ENCODE results near the gene TNFSF8. TPM values are rescaled to one million over a fixed set of nuclear protein-coding genes. Genes with fewer than 3 reads are reported as not detected.

Gene TNFSF8
- total RNA-seq, 4 donors from 2014 or later = 0.29 to 0.76 TPM; not detected in 2

- DNase-seq = no peak
- Histone ChIP-seq H3K27me3 (no peaks in the 10 kb centered on the region), H3K4me3 (no peak overlapping the region), H3K27ac (no peak overlapping the region), H3K9me3 (no peaks in the 10 kb centered on the region), H3K4me1 (no peaks in the 10 kb centered on the region), H3K36me3 (no peaks in the 10 kb centered on the region)
- no peak for TF ChIP-seq POLR2A (IDR thresholded peaks at IDR 0.05)
- TF ChIP-seq CTCF (IDR thresholded peaks at IDR 0.05 in 4 of 5, conservative IDR thresholded peaks at IDR 0.05 in 1 of 5) = no peak
- in situ Hi-C loops (cut with MboI; ENCODE audit: low sequenced_read_pairs in 4 of 4) = loop anchor here in 3 of 4 donors (10.0 to 25.0 kb wide), 4 partner anchors 112 to 609 kb away; no protein-coding TSS in a partner anchor
- no peak for ATAC-seq
- intact Hi-C loops (cut with DNase I; ENCODE audit: low total_unique reads) = no loop called here
Observed at GRCh38 chr9:114902786-114903524, 27.4 kb downstream of the TNFSF8 start.

GRCh38 chr9:114900942-114901802 lies 29.2 kb downstream of the TNFSF8 start:
- Histone ChIP-seq H3K4me1 (no peaks in the 10 kb centered on the region), H3K9me3 (no peaks in the 10 kb centered on the region), H3K27ac (no peak overlapping the region), H3K36me3 (no peaks in the 10 kb centered on the region), H3K27me3 (no peaks in the 10 kb centered on the region), H3K4me3 (no peak overlapping the region)
- no peak for TF ChIP-seq POLR2A (IDR thresholded peaks at IDR 0.05)
- TF ChIP-seq CTCF (IDR thresholded peaks at IDR 0.05 in 4 of 5, conservative IDR thresholded peaks at IDR 0.05 in 1 of 5) = no peak
- intact Hi-C loops (cut with DNase I; ENCODE audit: low total_unique reads) (no loop called here), in situ Hi-C loops (cut with MboI; ENCODE audit: low sequenced_read_pairs in 4 of 4) (loop anchor here in 3 of 4 donors (10.0 to 25.0 kb wide), 4 partner anchors 114 to 611 kb away; no protein-coding TSS in a partner anchor)
- ATAC-seq = no peak
- DNase-seq = no peak

- Histone ChIP-seq H3K4me3 (no peak overlapping the region), H3K9me3 (no peaks in the 10 kb centered on the region), H3K27me3 (no peaks in the 10 kb centered on the region), H3K4me1 (no peaks in the 10 kb centered on the region), H3K36me3 (no peaks in the 10 kb centered on the region), H3K27ac (no peak overlapping the region)
- intact Hi-C loops (cut with DNase I; ENCODE audit: low total_unique reads) = no loop called here
- TF ChIP-seq CTCF (IDR thresholded peaks at IDR 0.05 in 4 of 5, conservative IDR thresholded peaks at IDR 0.05 in 1 of 5) = no peak
- TF ChIP-seq POLR2A (IDR thresholded peaks at IDR 0.05) = no peak
- DNase-seq (no peak), ATAC-seq (no peak)
- in situ Hi-C loops (cut with MboI; ENCODE audit: low sequenced_read_pairs in 4 of 4) = loop anchor here in 3 of 4 donors (10.0 to 25.0 kb wide), 4 partner anchors 115 to 612 kb away; no protein-coding TSS in a partner anchor
Observed at GRCh38 chr9:114899995-114900394, 30.4 kb downstream of the TNFSF8 start.

GRCh38 chr9:114899461-114899860 lies 30.9 kb downstream of the TNFSF8 start:
- Histone ChIP-seq H3K9me3 (no peaks in the 10 kb centered on the region), H3K36me3 (no peaks in the 10 kb centered on the region), H3K4me3 (no peak overlapping the region), H3K27me3 (no peaks in the 10 kb centered on the region), H3K4me1 (no peaks in the 10 kb centered on the region), H3K27ac (no peak overlapping the region)
- no peak for ATAC-seq
- in situ Hi-C loops (cut with MboI; ENCODE audit: low sequenced_read_pairs in 4 of 4) (no loop called here), intact Hi-C loops (cut with DNase I; ENCODE audit: low total_unique reads) (no loop called here)
- TF ChIP-seq CTCF (IDR thresholded peaks at IDR 0.05 in 4 of 5, conservative IDR thresholded peaks at IDR 0.05 in 1 of 5) (no peak), POLR2A (IDR thresholded peaks at IDR 0.05) (no peak)
- no peak for DNase-seq
